ENCODE measurements around the gene CABYR.

CABYR gene

DNA sequence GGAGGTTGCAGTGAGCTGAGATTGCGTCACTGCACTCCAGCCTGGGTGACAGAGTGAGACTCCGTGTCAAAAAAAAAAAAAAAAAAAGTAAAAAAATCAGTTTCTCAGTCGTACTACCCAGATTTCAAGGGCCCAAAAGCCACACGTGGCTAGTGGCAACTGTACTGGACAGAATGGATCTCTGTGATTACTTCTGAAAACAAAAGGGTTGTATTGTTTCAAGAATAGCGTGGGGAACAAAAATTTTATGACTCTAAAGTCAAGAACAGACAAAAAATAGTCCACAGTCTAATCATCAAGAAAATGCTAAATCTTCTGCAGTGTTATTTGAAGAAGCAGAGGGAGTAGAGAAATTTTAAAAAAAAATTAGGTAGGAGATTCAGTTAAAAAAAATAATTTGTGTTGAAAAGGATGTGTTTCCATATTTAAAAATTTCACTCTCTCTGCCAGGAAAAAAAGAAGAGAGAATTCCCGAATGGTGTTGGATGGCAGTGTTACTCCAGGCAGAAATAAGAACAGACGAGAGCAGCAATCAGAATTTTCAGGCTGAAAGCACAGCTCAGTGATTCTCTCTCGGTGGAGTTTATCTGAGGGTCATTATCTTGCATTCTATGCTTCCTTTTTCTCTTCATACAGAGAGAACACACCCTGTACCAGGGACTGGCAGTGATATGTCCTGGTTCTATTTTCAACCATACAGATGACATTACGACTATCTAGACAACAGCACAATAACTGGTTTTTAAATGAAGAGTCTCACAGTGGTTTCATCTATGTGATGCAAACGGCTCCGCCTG is 61.8 kb downstream of the CABYR start:
- in situ Hi-C loops (cut with HindIII; ENCODE audit: low pct_unique_long_range_greater_than_20kb, low sequenced_read_pairs) = no loop called here
- DNase-seq (ENCODE audit: low read depth in 1 of 2, low spot score in 1 of 2) = no peak
- no peak for TF ChIP-seq JUND (IDR thresholded peaks at IDR 0.05; ENCODE audit: low read depth)

- in situ Hi-C loops (cut with HindIII; ENCODE audit: low pct_unique_long_range_greater_than_20kb, low sequenced_read_pairs) = no loop called here
- no peak for TF ChIP-seq JUND (IDR thresholded peaks at IDR 0.05; ENCODE audit: low read depth)
- no peak for DNase-seq (ENCODE audit: low read depth in 1 of 2, low spot score in 1 of 2)
Measured at GRCh38 chr18:24201699-24202687, 63.1 kb downstream of the CABYR start.

DNA sequence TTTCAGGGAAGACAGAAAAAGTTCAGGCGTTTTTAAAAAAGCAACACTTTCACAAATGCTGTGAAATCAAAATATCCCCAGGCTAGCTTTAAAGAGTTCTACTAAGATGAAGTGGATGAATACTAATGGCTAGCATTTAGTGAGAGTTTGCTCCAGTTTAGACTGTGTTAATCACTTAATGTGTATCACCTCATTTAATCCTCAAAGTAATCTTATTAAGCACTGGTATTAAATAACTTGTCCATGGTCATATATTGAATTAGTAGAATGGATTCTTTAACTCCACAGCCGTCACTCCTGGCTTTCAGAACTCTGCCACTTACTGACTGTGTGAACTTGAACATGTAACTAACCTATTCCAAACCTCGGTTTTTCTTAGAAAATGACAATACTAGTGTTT is 66.0 kb downstream of the CABYR start:
- in situ Hi-C loops (cut with HindIII; ENCODE audit: low pct_unique_long_range_greater_than_20kb, low sequenced_read_pairs) = no loop called here
- DNase-seq (ENCODE audit: low read depth in 1 of 2, low spot score in 1 of 2) = no peak
- TF ChIP-seq JUND (IDR thresholded peaks at IDR 0.05; ENCODE audit: low read depth) = no peak

GRCh38 chr18:24208270-24209035 is 69.6 kb downstream of the CABYR start:
- no peak for TF ChIP-seq JUND (IDR thresholded peaks at IDR 0.05; ENCODE audit: low read depth)
- in situ Hi-C loops (cut with HindIII; ENCODE audit: low pct_unique_long_range_greater_than_20kb, low sequenced_read_pairs) = no loop called here
- DNase-seq (ENCODE audit: low read depth in 1 of 2, low spot score in 1 of 2) = no peak

- in situ Hi-C loops (cut with HindIII; ENCODE audit: low pct_unique_long_range_greater_than_20kb, low sequenced_read_pairs) = no loop called here
- no peak for TF ChIP-seq JUND (IDR thresholded peaks at IDR 0.05; ENCODE audit: low read depth)
- DNase-seq (ENCODE audit: low read depth in 1 of 2, low spot score in 1 of 2) = no peak
Measured at GRCh38 chr18:24209558-24209957, 70.7 kb downstream of the CABYR start.

Data from T47D (cell line).